GM23338 (cell line): ENCODE data around the gene CIITA. TPM values are rescaled to one million over a fixed set of nuclear protein-coding genes. Genes with fewer than 3 reads are reported as not detected.
A peak's percentile ranks its signal among the peaks of the same experiment; 100 is the strongest.

Source experiments
- ATAC-seq: fragments of 200-7000 bp; cut with Tn5 transposase; 3 replicates; pipeline ENCODE4 v1.9.1; 2020
- DNase-seq: peaks from one replicate; pipeline ENCODE4 v3.0.0-alpha.2; 2015; ENCODE audit warnings: low spot score
- H2AFZ ChIP-seq: fragments of 200-600 bp; sonication (generic); 2 replicates; pipeline ENCODE4 v1.8.0; 2016; ENCODE audit warnings: antibody characterized with exemption, mild to moderate bottlenecking, moderate library complexity
- H3F3A ChIP-seq: fragments of 200-600 bp; sonication (generic); replicated peaks from 2 replicates; pipeline ENCODE4 v1.8.0; 2017; ENCODE audit warnings: antibody characterized with exemption, mixed run types, low read depth
- H3K27ac ChIP-seq: fragments of 200-600 bp; sonication (generic); 2 replicates; pipeline ENCODE4 v1.6.1; 2016; ENCODE audit warnings: low read depth
- H3K27me3 ChIP-seq: fragments of 200-600 bp; sonication (generic); 2 replicates; pipeline ENCODE4 v1.8.0; 2016; ENCODE audit warnings: mild to moderate bottlenecking, mixed run types, moderate library complexity; ENCODE audit not compliant: insufficient read depth
- H3K36me3 ChIP-seq: fragments of 200-600 bp; sonication (generic); 2 replicates; pipeline ENCODE4 v1.8.0; 2016; ENCODE audit warnings: mild to moderate bottlenecking; ENCODE audit not compliant: insufficient read depth
- H3K4me1 ChIP-seq: fragments of 200-600 bp; sonication (generic); 2 replicates; pipeline ENCODE4 v1.8.0; 2016; ENCODE audit warnings: mild to moderate bottlenecking, moderate library complexity; ENCODE audit not compliant: insufficient read depth
- H3K4me2 ChIP-seq: fragments of 200-600 bp; sonication (generic); 2 replicates; pipeline ENCODE4 v1.7.1; 2017; ENCODE audit warnings: mixed run types
- H3K4me3 ChIP-seq: fragments of 200-600 bp; sonication (generic); 2 replicates; pipeline ENCODE4 v1.6.1; 2016; ENCODE audit warnings: mixed run types
- H3K79me2 ChIP-seq: fragments of 200-600 bp; sonication (generic); replicated peaks from 2 replicates; pipeline ENCODE4 v1.8.0; 2017; ENCODE audit warnings: mild to moderate bottlenecking; ENCODE audit not compliant: insufficient read depth
- H3K9me2 ChIP-seq: fragments of 200-600 bp; sonication (generic); 2 replicates; pipeline ENCODE4 v1.8.0; 2017; ENCODE audit not compliant: insufficient read depth
- H4K20me1 ChIP-seq: fragments of 200-600 bp; sonication (generic); replicated peaks from 2 replicates; pipeline ENCODE4 v1.8.0; 2017; ENCODE audit warnings: mild to moderate bottlenecking; ENCODE audit not compliant: insufficient read depth
- H3K27ac Mint-ChIP-seq: 2 replicates; pipeline ENCODE4 v1.8.0; 2020; ENCODE audit warnings: inconsistent platforms, mild to moderate bottlenecking, moderate library complexity, mixed read lengths
- H3K27me3 Mint-ChIP-seq: 3 replicates; pipeline ENCODE4 v1.8.0; 2022; ENCODE audit warnings: low read depth, mild to moderate bottlenecking, moderate library complexity, mixed read lengths, inconsistent platforms; ENCODE audit not compliant: insufficient read depth, poor library complexity
- H3K36me3 Mint-ChIP-seq: 3 replicates; pipeline ENCODE4 v1.8.0; 2021; ENCODE audit warnings: low read depth, mild to moderate bottlenecking, inconsistent platforms, moderate library complexity, mixed read lengths
- H3K4me1 Mint-ChIP-seq: 3 replicates; pipeline ENCODE4 v1.8.0; 2020; ENCODE audit warnings: mild to moderate bottlenecking, inconsistent platforms, mixed read lengths
- H3K4me3 Mint-ChIP-seq: 3 replicates; pipeline ENCODE4 v1.8.0; 2021; ENCODE audit warnings: moderate library complexity, mild to moderate bottlenecking, inconsistent platforms, mixed read lengths
- H3K9me3 Mint-ChIP-seq: 3 replicates; pipeline ENCODE4 v1.8.0; 2020; ENCODE audit warnings: moderate library complexity, mild to moderate bottlenecking, inconsistent platforms, mixed read lengths
- CREB1 ChIP-seq: fragments of 250-450 bp; sonication (Bioruptor Pico); IDR thresholded peaks from 2 replicates; pipeline ENCODE4 v1.5.0; 2020; ENCODE audit warnings: low read depth, mild to moderate bottlenecking, moderate library complexity
- CTCF ChIP-seq, 2 experiments: fragments of 200-600 bp in 1 of 2; sonication (generic) in 1 of 2; conservative IDR thresholded peaks; 2 replicates each; pipeline versions ENCODE4 v1.5.1 to v1.6.1; 2016 to 2017; ENCODE audit warnings: antibody characterized with exemption in 2 of 2, low read depth in 2 of 2, mild to moderate bottlenecking in 2 of 2, moderate library complexity in 1 of 2
- EZH2 ChIP-seq: fragments of 200-600 bp; sonication (generic); IDR thresholded peaks from one replicate; pipeline ENCODE4 v1.8.0; 2017; ENCODE audit warnings: antibody characterized with exemption, mild to moderate bottlenecking, low read depth; ENCODE audit not compliant: unreplicated experiment
- JUNB ChIP-seq: IDR thresholded peaks from one replicate; pipeline ENCODE4 v1.6.1; 2016; ENCODE audit warnings: antibody characterized with exemption; ENCODE audit not compliant: unreplicated experiment
- NANOG ChIP-seq: IDR thresholded peaks from 2 replicates; pipeline ENCODE4 v1.6.1; 2016; ENCODE audit warnings: antibody characterized with exemption, borderline replicate concordance
- REST ChIP-seq: IDR thresholded peaks from one replicate; pipeline ENCODE4 v1.6.1; 2018; ENCODE audit warnings: antibody characterized with exemption; ENCODE audit not compliant: unreplicated experiment
- ZNF462 ChIP-seq: fragments of 250-450 bp; sonication (Bioruptor Pico); IDR thresholded peaks from 2 replicates; pipeline ENCODE4 v1.5.0; 2020; ENCODE audit warnings: mild to moderate bottlenecking, moderate library complexity
- polyA plus RNA-seq: library from polyadenylated mRNA; unstranded; fragments of >200 nt; fragmentation: Nextera tagmentation; extraction: Ambion mirVana; gene quantifications from 2 replicates; pipeline ENCODE4 v1.2.1, GENCODE V29; 2016
- total RNA-seq: library from RNA; depleted of rRNA; stranded (reverse); fragments of >200 nt; shearing (Covaris generic); gene quantifications from 2 replicates; pipeline ENCODE4 v1.2.3, GENCODE V29; 2014

The CIITA gene
- total and polyA plus RNA-seq, 2 experiments from 2014 or later: 0.10 to 0.57 TPM

- H3K4me1 ChIP-seq: no peaks in the 10 kb centered on the region
- H3F3A ChIP-seq: 0 out of 2 replicates have a peak, but pooled peaks cover 5% of the 10 kb centered on the region
- H3K79me2 ChIP-seq: no peaks in the 10 kb centered on the region
- no peaks in the 10 kb centered on the region for H3K27me3 ChIP-seq
- H3K4me3 ChIP-seq: no peak overlapping the region
- Mint-ChIP-seq H3K4me3 (no peak overlapping the region), H3K36me3 (no peaks in the 10 kb centered on the region), H3K9me3 (no peaks in the 10 kb centered on the region), H3K27me3 (peaks cover 2% of the 10 kb centered on the region), H3K4me1 (peaks cover 11% of the 10 kb centered on the region), H3K27ac (no peak overlapping the region)
- DNase-seq (peak; percentile 73), ATAC-seq (peak; percentile 96)
- no peaks in the 10 kb centered on the region; the same call in 1 of the 2 replicates for H3K36me3 ChIP-seq
- H3K4me2 ChIP-seq: no peak overlapping the region
- TF ChIP-seq EZH2 (no peak), CTCF (conservative IDR thresholded peaks at IDR 0.05; ENCODE audit: low read depth in 2 of 2) (peak; percentile 65 to 82)
- no peaks in the 10 kb centered on the region for H4K20me1 ChIP-seq
- H3K27ac ChIP-seq: no peak overlapping the region
- no peaks in the 10 kb centered on the region for H3K9me2 ChIP-seq
- no peak overlapping the region for H2AFZ ChIP-seq
Measured at GRCh38 chr16:10981697-10982216, 104.8 kb downstream of the CIITA start.

DNA sequence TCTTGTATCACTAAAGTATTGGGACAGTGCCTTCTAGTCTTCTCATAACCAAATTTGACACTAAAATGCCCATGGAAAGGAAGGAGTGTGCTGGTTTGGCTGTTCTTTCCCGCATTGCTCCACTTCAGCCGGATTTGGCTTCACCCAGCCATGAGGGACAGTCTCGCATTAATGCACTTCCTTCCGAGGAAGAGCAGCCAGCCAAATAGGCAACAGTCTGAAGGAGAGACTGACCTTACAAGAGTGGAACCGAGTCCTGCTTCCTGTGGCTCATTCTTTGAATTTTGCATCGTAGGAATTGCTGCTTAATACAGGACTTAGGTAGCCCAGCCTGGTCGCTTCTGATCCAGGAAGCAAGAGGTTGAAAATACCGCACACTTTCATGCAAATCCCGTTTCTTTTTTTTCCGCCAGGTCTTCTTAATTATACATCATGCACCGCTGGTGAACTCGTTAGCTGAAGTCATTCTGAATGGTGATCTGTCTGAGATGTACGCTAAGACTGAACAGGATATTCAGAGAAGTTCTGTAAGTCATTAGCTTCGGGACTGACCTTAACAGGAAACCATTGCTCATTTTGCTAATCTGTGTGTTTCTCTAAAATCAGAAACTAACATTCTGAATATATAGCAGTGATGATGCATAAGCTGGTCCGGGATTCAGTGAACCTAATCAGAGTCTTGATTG is 105.6 kb downstream of the CIITA start:
- H3K4me2 ChIP-seq: no peak overlapping the region
- no peaks in the 10 kb centered on the region for H3K27me3 ChIP-seq
- no peaks in the 10 kb centered on the region for H3K9me3 Mint-ChIP-seq
- peaks cover 2% of the 10 kb centered on the region for H3K27me3 Mint-ChIP-seq
- no peak overlapping the region for H3K4me3 ChIP-seq
- no peak for ATAC-seq
- no peak for DNase-seq
- no peaks in the 10 kb centered on the region for H3K9me2 ChIP-seq
- H3K4me1 Mint-ChIP-seq: peaks cover 10% of the 10 kb centered on the region
- H3F3A ChIP-seq: 0 out of 2 replicates have a peak, but pooled peaks cover 5% of the 10 kb centered on the region
- no peak overlapping the region for H3K4me3 Mint-ChIP-seq
- H3K79me2 ChIP-seq: no peaks in the 10 kb centered on the region
- no peak overlapping the region for H3K27ac Mint-ChIP-seq
- no peaks in the 10 kb centered on the region for H4K20me1 ChIP-seq
- H3K4me1 ChIP-seq: no peaks in the 10 kb centered on the region
- H3K36me3 Mint-ChIP-seq: no peaks in the 10 kb centered on the region
- peak overlapping the region; percentile 2; the same call in 1 of the 2 replicates for H3K27ac ChIP-seq
- H3K36me3 ChIP-seq: no peaks in the 10 kb centered on the region; the same call in 1 of the 2 replicates
- no peak overlapping the region for H2AFZ ChIP-seq
- TF ChIP-seq JUNB: no peak
- no peak for TF ChIP-seq ZNF462 (CRISPR knock-in tag)
- no peak for TF ChIP-seq NANOG
- no peak for TF ChIP-seq CREB1
- no peak for TF ChIP-seq REST
